GM23338 (cell line): ENCODE results near the gene KATNAL2. TPM values are rescaled to one million over a fixed set of nuclear protein-coding genes. Genes with fewer than 3 reads are reported as not detected.

ENCODE experiments used
- ATAC-seq: fragments of 200-7000 bp; cut with Tn5 transposase; 3 replicates; pipeline ENCODE4 v1.9.1; 2020
- DNase-seq: peaks from one replicate; pipeline ENCODE4 v3.0.0-alpha.2; 2015; ENCODE audit warnings: low spot score
- H2AFZ ChIP-seq: fragments of 200-600 bp; sonication (generic); 2 replicates; pipeline ENCODE4 v1.8.0; 2016; ENCODE audit warnings: antibody characterized with exemption, mild to moderate bottlenecking, moderate library complexity
- H3F3A ChIP-seq: fragments of 200-600 bp; sonication (generic); replicated peaks from 2 replicates; pipeline ENCODE4 v1.8.0; 2017; ENCODE audit warnings: antibody characterized with exemption, mixed run types, low read depth
- H3K27ac ChIP-seq: fragments of 200-600 bp; sonication (generic); 2 replicates; pipeline ENCODE4 v1.6.1; 2016; ENCODE audit warnings: low read depth
- H3K27me3 ChIP-seq: fragments of 200-600 bp; sonication (generic); 2 replicates; pipeline ENCODE4 v1.8.0; 2016; ENCODE audit warnings: mild to moderate bottlenecking, mixed run types, moderate library complexity; ENCODE audit not compliant: insufficient read depth
- H3K36me3 ChIP-seq: fragments of 200-600 bp; sonication (generic); 2 replicates; pipeline ENCODE4 v1.8.0; 2016; ENCODE audit warnings: mild to moderate bottlenecking; ENCODE audit not compliant: insufficient read depth
- H3K4me1 ChIP-seq: fragments of 200-600 bp; sonication (generic); 2 replicates; pipeline ENCODE4 v1.8.0; 2016; ENCODE audit warnings: mild to moderate bottlenecking, moderate library complexity; ENCODE audit not compliant: insufficient read depth
- H3K4me2 ChIP-seq: fragments of 200-600 bp; sonication (generic); 2 replicates; pipeline ENCODE4 v1.7.1; 2017; ENCODE audit warnings: mixed run types
- H3K4me3 ChIP-seq: fragments of 200-600 bp; sonication (generic); 2 replicates; pipeline ENCODE4 v1.6.1; 2016; ENCODE audit warnings: mixed run types
- H3K79me2 ChIP-seq: fragments of 200-600 bp; sonication (generic); replicated peaks from 2 replicates; pipeline ENCODE4 v1.8.0; 2017; ENCODE audit warnings: mild to moderate bottlenecking; ENCODE audit not compliant: insufficient read depth
- H3K9me2 ChIP-seq: fragments of 200-600 bp; sonication (generic); 2 replicates; pipeline ENCODE4 v1.8.0; 2017; ENCODE audit not compliant: insufficient read depth
- H4K20me1 ChIP-seq: fragments of 200-600 bp; sonication (generic); replicated peaks from 2 replicates; pipeline ENCODE4 v1.8.0; 2017; ENCODE audit warnings: mild to moderate bottlenecking; ENCODE audit not compliant: insufficient read depth
- H3K27ac Mint-ChIP-seq: 2 replicates; pipeline ENCODE4 v1.8.0; 2020; ENCODE audit warnings: inconsistent platforms, mild to moderate bottlenecking, moderate library complexity, mixed read lengths
- H3K27me3 Mint-ChIP-seq: 3 replicates; pipeline ENCODE4 v1.8.0; 2022; ENCODE audit warnings: low read depth, mild to moderate bottlenecking, moderate library complexity, mixed read lengths, inconsistent platforms; ENCODE audit not compliant: insufficient read depth, poor library complexity
- H3K36me3 Mint-ChIP-seq: 3 replicates; pipeline ENCODE4 v1.8.0; 2021; ENCODE audit warnings: low read depth, mild to moderate bottlenecking, inconsistent platforms, moderate library complexity, mixed read lengths
- H3K4me1 Mint-ChIP-seq: 3 replicates; pipeline ENCODE4 v1.8.0; 2020; ENCODE audit warnings: mild to moderate bottlenecking, inconsistent platforms, mixed read lengths
- H3K4me3 Mint-ChIP-seq: 3 replicates; pipeline ENCODE4 v1.8.0; 2021; ENCODE audit warnings: moderate library complexity, mild to moderate bottlenecking, inconsistent platforms, mixed read lengths
- H3K9me3 Mint-ChIP-seq: 3 replicates; pipeline ENCODE4 v1.8.0; 2020; ENCODE audit warnings: moderate library complexity, mild to moderate bottlenecking, inconsistent platforms, mixed read lengths
- CREB1 ChIP-seq: fragments of 250-450 bp; sonication (Bioruptor Pico); IDR thresholded peaks from 2 replicates; pipeline ENCODE4 v1.5.0; 2020; ENCODE audit warnings: low read depth, mild to moderate bottlenecking, moderate library complexity
- EZH2 ChIP-seq: fragments of 200-600 bp; sonication (generic); IDR thresholded peaks from one replicate; pipeline ENCODE4 v1.8.0; 2017; ENCODE audit warnings: antibody characterized with exemption, mild to moderate bottlenecking, low read depth; ENCODE audit not compliant: unreplicated experiment
- EZH2phosphoT487 ChIP-seq: fragments of 200-600 bp; sonication (generic); IDR thresholded peaks from one replicate; pipeline ENCODE4 v1.8.1; 2018; ENCODE audit warnings: antibody characterized with exemption; ENCODE audit not compliant: unreplicated experiment
- JUNB ChIP-seq: IDR thresholded peaks from one replicate; pipeline ENCODE4 v1.6.1; 2016; ENCODE audit warnings: antibody characterized with exemption; ENCODE audit not compliant: unreplicated experiment
- NANOG ChIP-seq: IDR thresholded peaks from 2 replicates; pipeline ENCODE4 v1.6.1; 2016; ENCODE audit warnings: antibody characterized with exemption, borderline replicate concordance
- POLR2AphosphoS5 ChIP-seq: IDR thresholded peaks from 2 replicates; pipeline ENCODE4 v1.6.1; 2016; ENCODE audit warnings: antibody characterized with exemption, low read depth
- REST ChIP-seq: IDR thresholded peaks from one replicate; pipeline ENCODE4 v1.6.1; 2018; ENCODE audit warnings: antibody characterized with exemption; ENCODE audit not compliant: unreplicated experiment
- STAT1 ChIP-seq: IDR thresholded peaks from one replicate; pipeline ENCODE4 v1.6.1; 2016; ENCODE audit warnings: antibody characterized with exemption; ENCODE audit not compliant: unreplicated experiment
- ZNF331 ChIP-seq: fragments of 250-450 bp; sonication (Bioruptor Pico); IDR thresholded peaks from 2 replicates; pipeline ENCODE4 v1.5.0; 2020; ENCODE audit warnings: low read depth, mild to moderate bottlenecking, moderate library complexity
- polyA plus RNA-seq: library from polyadenylated mRNA; unstranded; fragments of >200 nt; fragmentation: Nextera tagmentation; extraction: Ambion mirVana; gene quantifications from 2 replicates; pipeline ENCODE4 v1.2.1, GENCODE V29; 2016
- total RNA-seq: library from RNA; depleted of rRNA; stranded (reverse); fragments of >200 nt; shearing (Covaris generic); gene quantifications from 2 replicates; pipeline ENCODE4 v1.2.3, GENCODE V29; 2014
- TF ChIP-seq, protein P1 (sequence below): IDR thresholded peaks from 2 replicates; pipeline ENCODE4 v1.6.1; 2016; ENCODE audit warnings: antibody characterized with exemption
- TF ChIP-seq, protein P2 (sequence below), 2 experiments: fragments of 200-600 bp in 1 of 2; sonication (generic) in 1 of 2; conservative IDR thresholded peaks; 2 replicates each; pipeline versions ENCODE4 v1.5.1 to v1.6.1; 2016 to 2017; ENCODE audit warnings: antibody characterized with exemption in 2 of 2, low read depth in 2 of 2, mild to moderate bottlenecking in 2 of 2, moderate library complexity in 1 of 2

Gene KATNAL2
- total and polyA plus RNA-seq, 2 experiments from 2014 or later, result 11.8 TPM

DNA sequence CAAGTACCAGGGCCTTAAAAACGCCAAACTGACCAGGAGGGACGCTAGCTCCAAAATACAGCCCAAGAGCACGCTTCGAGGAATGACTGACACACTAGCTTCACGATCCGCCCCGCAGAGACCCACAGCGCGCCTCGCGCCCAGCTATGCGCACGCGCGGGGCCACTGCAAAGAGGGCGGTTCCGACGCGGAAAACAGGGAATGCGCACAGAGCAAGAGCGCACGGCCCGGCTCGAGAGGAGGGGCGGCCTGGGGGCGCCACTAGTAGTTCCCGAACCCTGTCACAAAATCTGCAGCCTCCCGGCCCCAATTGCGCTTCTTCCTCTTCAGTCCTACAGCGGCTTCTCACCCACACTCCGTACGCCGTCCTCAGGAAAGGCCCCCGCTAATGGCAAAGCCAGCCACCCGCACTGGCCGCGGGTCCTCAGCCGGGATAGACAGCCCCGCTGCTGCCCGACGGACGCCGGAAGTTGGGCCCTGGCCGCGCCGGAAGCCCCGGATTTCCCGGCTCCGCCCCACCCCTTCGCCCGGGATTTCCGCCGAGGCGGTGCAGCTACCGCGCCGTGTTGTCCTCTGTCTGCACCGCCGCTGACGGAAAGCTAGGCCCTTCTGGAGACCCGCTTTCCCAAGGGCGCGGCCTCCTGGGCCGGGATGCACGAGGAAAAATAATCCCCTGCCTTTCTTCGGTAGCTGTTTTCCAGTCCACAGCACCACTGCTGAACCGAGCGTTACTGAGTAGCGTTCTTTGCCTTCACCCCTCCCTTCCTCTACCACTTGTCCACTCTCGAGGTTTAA, 232.8 kb downstream of the KATNAL2 start, which contains the start of gene HDHD2:
TSS of gene HDHD2 (minus strand) at position 472 of the 795 bp plus-strand sequence. CDS start 14,061 bp downstream, outside the sequence.
- peak; percentile 92 for ATAC-seq
- TF ChIP-seq, protein P1, sequence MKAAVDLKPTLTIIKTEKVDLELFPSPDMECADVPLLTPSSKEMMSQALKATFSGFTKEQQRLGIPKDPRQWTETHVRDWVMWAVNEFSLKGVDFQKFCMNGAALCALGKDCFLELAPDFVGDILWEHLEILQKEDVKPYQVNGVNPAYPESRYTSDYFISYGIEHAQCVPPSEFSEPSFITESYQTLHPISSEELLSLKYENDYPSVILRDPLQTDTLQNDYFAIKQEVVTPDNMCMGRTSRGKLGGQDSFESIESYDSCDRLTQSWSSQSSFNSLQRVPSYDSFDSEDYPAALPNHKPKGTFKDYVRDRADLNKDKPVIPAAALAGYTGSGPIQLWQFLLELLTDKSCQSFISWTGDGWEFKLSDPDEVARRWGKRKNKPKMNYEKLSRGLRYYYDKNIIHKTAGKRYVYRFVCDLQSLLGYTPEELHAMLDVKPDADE, result peak; percentile 14; the same call in 1 of the 2 replicates
- TF ChIP-seq EZH2 (no peak), NANOG (no peak), JUNB (no peak), ZNF331 (no peak), CREB1 (CRISPR knock-in tag) (no peak), EZH2phosphoT487 (no peak), POLR2AphosphoS5 (peak; percentile 95), STAT1 (no peak)
- TF ChIP-seq, protein P2, sequence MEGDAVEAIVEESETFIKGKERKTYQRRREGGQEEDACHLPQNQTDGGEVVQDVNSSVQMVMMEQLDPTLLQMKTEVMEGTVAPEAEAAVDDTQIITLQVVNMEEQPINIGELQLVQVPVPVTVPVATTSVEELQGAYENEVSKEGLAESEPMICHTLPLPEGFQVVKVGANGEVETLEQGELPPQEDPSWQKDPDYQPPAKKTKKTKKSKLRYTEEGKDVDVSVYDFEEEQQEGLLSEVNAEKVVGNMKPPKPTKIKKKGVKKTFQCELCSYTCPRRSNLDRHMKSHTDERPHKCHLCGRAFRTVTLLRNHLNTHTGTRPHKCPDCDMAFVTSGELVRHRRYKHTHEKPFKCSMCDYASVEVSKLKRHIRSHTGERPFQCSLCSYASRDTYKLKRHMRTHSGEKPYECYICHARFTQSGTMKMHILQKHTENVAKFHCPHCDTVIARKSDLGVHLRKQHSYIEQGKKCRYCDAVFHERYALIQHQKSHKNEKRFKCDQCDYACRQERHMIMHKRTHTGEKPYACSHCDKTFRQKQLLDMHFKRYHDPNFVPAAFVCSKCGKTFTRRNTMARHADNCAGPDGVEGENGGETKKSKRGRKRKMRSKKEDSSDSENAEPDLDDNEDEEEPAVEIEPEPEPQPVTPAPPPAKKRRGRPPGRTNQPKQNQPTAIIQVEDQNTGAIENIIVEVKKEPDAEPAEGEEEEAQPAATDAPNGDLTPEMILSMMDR (conservative IDR thresholded peaks at IDR 0.05; ENCODE audit: low read depth in 2 of 2), result no peak
- Mint-ChIP-seq H3K9me3 (peaks cover 2% of the 10 kb centered on the region; the same call in 1 of the 3 replicates), H3K36me3 (peaks cover 4% of the 10 kb centered on the region; the same call in 1 of the 3 replicates), H3K27me3 (peaks cover 8% of the 10 kb centered on the region), H3K27ac (peak within 1 kb of the TSS; percentile 91), H3K4me3 (peak within 1 kb of the TSS; percentile 93), H3K4me1 (peaks cover 20% of the 10 kb centered on the region)
- peaks cover 6% of the 10 kb centered on the region; the same call in 1 of the 2 replicates for H3F3A ChIP-seq
- H3K9me2 ChIP-seq, result no peaks in the 10 kb centered on the region
- 0 out of 2 replicates have a peak, but pooled peaks cover 6% of the 10 kb centered on the region for H4K20me1 ChIP-seq
- H3K36me3 ChIP-seq, result peaks cover 5% of the 10 kb centered on the region; the same call in 1 of the 2 replicates
- peak within 1 kb of the TSS; percentile 92 for H3K27ac ChIP-seq
- H3K4me2 ChIP-seq, result peak within 1 kb of the TSS; percentile 92
- H3K27me3 ChIP-seq, result no peaks in the 10 kb centered on the region
- peaks cover 45% of the 10 kb centered on the region for H3K79me2 ChIP-seq
- peak; percentile 90 for DNase-seq
- peak within 1 kb of the TSS; percentile 77 for H3K4me3 ChIP-seq
- peaks cover 7% of the 10 kb centered on the region for H3K4me1 ChIP-seq
- peak within 1 kb of the TSS; percentile 97 for H2AFZ ChIP-seq

- Mint-ChIP-seq H3K4me3 (peak overlapping the region; percentile 93), H3K4me1 (peaks cover 20% of the 10 kb centered on the region), H3K27ac (peak overlapping the region; percentile 90), H3K36me3 (peaks cover 4% of the 10 kb centered on the region; the same call in 1 of the 3 replicates), H3K9me3 (peaks cover 2% of the 10 kb centered on the region; the same call in 1 of the 3 replicates), H3K27me3 (peaks cover 8% of the 10 kb centered on the region)
- peaks cover 39% of the 10 kb centered on the region for H3K79me2 ChIP-seq
- H3F3A ChIP-seq, result peaks cover 6% of the 10 kb centered on the region; the same call in 1 of the 2 replicates
- ATAC-seq (peak; percentile 6; the same call in 2 of the 3 replicates), DNase-seq (peak; percentile 23)
- peak overlapping the region; percentile 77 for H3K4me3 ChIP-seq
- H2AFZ ChIP-seq, result peak overlapping the region; percentile 97
- H3K27me3 ChIP-seq, result no peaks in the 10 kb centered on the region
- H4K20me1 ChIP-seq, result 0 out of 2 replicates have a peak, but pooled peaks cover 6% of the 10 kb centered on the region
- peaks cover 7% of the 10 kb centered on the region; the same call in 1 of the 2 replicates for H3K36me3 ChIP-seq
- H3K4me2 ChIP-seq, result peak overlapping the region; percentile 92
- peak overlapping the region; percentile 92 for H3K27ac ChIP-seq
- H3K9me2 ChIP-seq, result no peaks in the 10 kb centered on the region
- TF ChIP-seq CREB1 (CRISPR knock-in tag) (no peak), NANOG (no peak), REST (no peak), EZH2phosphoT487 (no peak)
- H3K4me1 ChIP-seq, result peaks cover 7% of the 10 kb centered on the region
These were observed 233.5 kb downstream of the KATNAL2 start for GRCh38 chr18:47150824-47151366.
